T-helper 1 cell treated with Interleukin-12 subunit alpha and Interleukin-12 subunit beta and Interleukin-4 antibody, amounts not matched to agents 30 μg/mL and 1 μg/mL, for 36 hours (primary cell): ENCODE results near the gene ATP10A.

Source experiments
- H3K27ac Mint-ChIP-seq: one replicate; pipeline ENCODE4 v1.8.0; 2021; ENCODE audit warnings: mild to moderate bottlenecking, mixed read lengths
- H3K27me3 Mint-ChIP-seq: one replicate; pipeline ENCODE4 v1.8.0; 2021; ENCODE audit warnings: low read depth, mixed read lengths
- H3K36me3 Mint-ChIP-seq: one replicate; pipeline ENCODE4 v1.8.0; 2021; ENCODE audit warnings: low read depth, mixed read lengths
- H3K4me1 Mint-ChIP-seq: one replicate; pipeline ENCODE4 v1.8.0; 2021; ENCODE audit warnings: low read depth, mixed read lengths
- H3K4me3 Mint-ChIP-seq: one replicate; pipeline ENCODE4 v1.8.0; 2021; ENCODE audit warnings: mild to moderate bottlenecking, moderate library complexity, mixed read lengths
- H3K9me3 Mint-ChIP-seq: one replicate; pipeline ENCODE4 v1.8.0; 2021; ENCODE audit warnings: mixed read lengths

ATP10A gene

GRCh38 chr15:25790000-25790660, 73.0 kb downstream of the ATP10A start:
- peak overlapping the region; percentile 35 for H3K27ac Mint-ChIP-seq
- H3K27me3 Mint-ChIP-seq, result no peaks in the 10 kb centered on the region
- peaks cover 43% of the 10 kb centered on the region for H3K4me1 Mint-ChIP-seq
- no peak overlapping the region for H3K4me3 Mint-ChIP-seq
- H3K36me3 Mint-ChIP-seq, result peaks cover 6% of the 10 kb centered on the region
- H3K9me3 Mint-ChIP-seq, result no peaks in the 10 kb centered on the region

GRCh38 chr15:25789616-25789999, 73.5 kb downstream of the ATP10A start:
- Mint-ChIP-seq H3K36me3 (peaks cover 6% of the 10 kb centered on the region), H3K27ac (no peak overlapping the region), H3K4me1 (peaks cover 41% of the 10 kb centered on the region), H3K9me3 (no peaks in the 10 kb centered on the region), H3K27me3 (no peaks in the 10 kb centered on the region), H3K4me3 (no peak overlapping the region)

- H3K27me3 Mint-ChIP-seq, result no peaks in the 10 kb centered on the region
- H3K36me3 Mint-ChIP-seq, result peaks cover 6% of the 10 kb centered on the region
- H3K4me3 Mint-ChIP-seq, result no peak overlapping the region
- no peaks in the 10 kb centered on the region for H3K9me3 Mint-ChIP-seq
- H3K27ac Mint-ChIP-seq, result no peak overlapping the region
- H3K4me1 Mint-ChIP-seq, result peaks cover 41% of the 10 kb centered on the region
Measured at GRCh38 chr15:25789211-25789610, 73.9 kb downstream of the ATP10A start.

GRCh38 chr15:25787855-25788520, 75.1 kb downstream of the ATP10A start:
- H3K4me1 Mint-ChIP-seq, result peaks cover 48% of the 10 kb centered on the region
- H3K27me3 Mint-ChIP-seq, result no peaks in the 10 kb centered on the region
- H3K36me3 Mint-ChIP-seq, result peaks cover 6% of the 10 kb centered on the region
- no peak overlapping the region for H3K4me3 Mint-ChIP-seq
- no peak overlapping the region for H3K27ac Mint-ChIP-seq
- H3K9me3 Mint-ChIP-seq, result no peaks in the 10 kb centered on the region

- H3K27me3 Mint-ChIP-seq, result no peaks in the 10 kb centered on the region
- peak overlapping the region; percentile 31 for H3K27ac Mint-ChIP-seq
- no peaks in the 10 kb centered on the region for H3K9me3 Mint-ChIP-seq
- H3K4me3 Mint-ChIP-seq, result no peak overlapping the region
- peaks cover 48% of the 10 kb centered on the region for H3K4me1 Mint-ChIP-seq
- peaks cover 6% of the 10 kb centered on the region for H3K36me3 Mint-ChIP-seq
Measured at GRCh38 chr15:25787381-25787780, 75.7 kb downstream of the ATP10A start.

- Mint-ChIP-seq H3K36me3 (peaks cover 8% of the 10 kb centered on the region), H3K4me1 (peaks cover 38% of the 10 kb centered on the region), H3K27me3 (no peaks in the 10 kb centered on the region), H3K27ac (no peak overlapping the region), H3K9me3 (no peaks in the 10 kb centered on the region), H3K4me3 (no peak overlapping the region)
Measured at GRCh38 chr15:25786040-25786439, 77.1 kb downstream of the ATP10A start.

GRCh38 chr15:25785641-25786025, 77.5 kb downstream of the ATP10A start:
- Mint-ChIP-seq H3K27me3 (no peaks in the 10 kb centered on the region), H3K36me3 (peaks cover 8% of the 10 kb centered on the region), H3K27ac (no peak overlapping the region), H3K9me3 (no peaks in the 10 kb centered on the region), H3K4me1 (peaks cover 35% of the 10 kb centered on the region), H3K4me3 (no peak overlapping the region)

GRCh38 chr15:25784876-25785640, 78.1 kb downstream of the ATP10A start:
- no peaks in the 10 kb centered on the region for H3K9me3 Mint-ChIP-seq
- peaks cover 8% of the 10 kb centered on the region for H3K36me3 Mint-ChIP-seq
- H3K4me1 Mint-ChIP-seq, result peaks cover 29% of the 10 kb centered on the region
- H3K4me3 Mint-ChIP-seq, result no peak overlapping the region
- no peaks in the 10 kb centered on the region for H3K27me3 Mint-ChIP-seq
- no peak overlapping the region for H3K27ac Mint-ChIP-seq

- Mint-ChIP-seq H3K9me3 (no peaks in the 10 kb centered on the region), H3K27ac (no peak overlapping the region), H3K4me3 (no peak overlapping the region), H3K27me3 (no peaks in the 10 kb centered on the region), H3K36me3 (peaks cover 8% of the 10 kb centered on the region), H3K4me1 (peaks cover 25% of the 10 kb centered on the region)
Measured at GRCh38 chr15:25783607-25784540, 79.3 kb downstream of the ATP10A start.

- no peak overlapping the region for H3K27ac Mint-ChIP-seq
- H3K4me3 Mint-ChIP-seq, result no peak overlapping the region
- H3K9me3 Mint-ChIP-seq, result no peaks in the 10 kb centered on the region
Measured at GRCh38 chr15:25783134-25783533, 80.0 kb downstream of the ATP10A start.

GRCh38 chr15:25780479-25781255, 82.5 kb downstream of the ATP10A start:
- no peak overlapping the region for H3K4me3 Mint-ChIP-seq
- no peaks in the 10 kb centered on the region for H3K9me3 Mint-ChIP-seq
- H3K4me1 Mint-ChIP-seq, result peaks cover 21% of the 10 kb centered on the region
- H3K27me3 Mint-ChIP-seq, result no peaks in the 10 kb centered on the region
- no peak overlapping the region for H3K27ac Mint-ChIP-seq
- peaks cover 11% of the 10 kb centered on the region for H3K36me3 Mint-ChIP-seq

More at GRCh38 chr15:25783134-25783533, 80.0 kb downstream of the ATP10A start:
- Mint-ChIP-seq H3K4me1 (peaks cover 20% of the 10 kb centered on the region), H3K27me3 (no peaks in the 10 kb centered on the region), H3K36me3 (peaks cover 12% of the 10 kb centered on the region)

GRCh38 chr15:25778161-25778560, 85.0 kb downstream of the ATP10A start:
- peaks cover 13% of the 10 kb centered on the region for H3K4me1 Mint-ChIP-seq

GRCh38 chr15:25777037-25777436, 86.1 kb downstream of the ATP10A start:
- Mint-ChIP-seq H3K36me3 (peaks cover 11% of the 10 kb centered on the region), H3K4me1 (peaks cover 13% of the 10 kb centered on the region), H3K27me3 (no peaks in the 10 kb centered on the region), H3K4me3 (no peak overlapping the region), H3K27ac (no peak overlapping the region), H3K9me3 (no peaks in the 10 kb centered on the region)

More at GRCh38 chr15:25778161-25778560, 85.0 kb downstream of the ATP10A start:
- no peaks in the 10 kb centered on the region for H3K9me3 Mint-ChIP-seq
- H3K4me3 Mint-ChIP-seq, result no peak overlapping the region
- H3K27ac Mint-ChIP-seq, result peak overlapping the region; percentile 11
- H3K27me3 Mint-ChIP-seq, result no peaks in the 10 kb centered on the region
- H3K36me3 Mint-ChIP-seq, result peaks cover 11% of the 10 kb centered on the region
